ENCODE data around the gene BPIFB1. TPM values are rescaled to one million over a fixed set of nuclear protein-coding genes. Genes with fewer than 3 reads are reported as not detected.

BPIFB1 gene
- total and polyA plus RNA-seq, 3 experiments from 2014 or later, result not detected

DNA sequence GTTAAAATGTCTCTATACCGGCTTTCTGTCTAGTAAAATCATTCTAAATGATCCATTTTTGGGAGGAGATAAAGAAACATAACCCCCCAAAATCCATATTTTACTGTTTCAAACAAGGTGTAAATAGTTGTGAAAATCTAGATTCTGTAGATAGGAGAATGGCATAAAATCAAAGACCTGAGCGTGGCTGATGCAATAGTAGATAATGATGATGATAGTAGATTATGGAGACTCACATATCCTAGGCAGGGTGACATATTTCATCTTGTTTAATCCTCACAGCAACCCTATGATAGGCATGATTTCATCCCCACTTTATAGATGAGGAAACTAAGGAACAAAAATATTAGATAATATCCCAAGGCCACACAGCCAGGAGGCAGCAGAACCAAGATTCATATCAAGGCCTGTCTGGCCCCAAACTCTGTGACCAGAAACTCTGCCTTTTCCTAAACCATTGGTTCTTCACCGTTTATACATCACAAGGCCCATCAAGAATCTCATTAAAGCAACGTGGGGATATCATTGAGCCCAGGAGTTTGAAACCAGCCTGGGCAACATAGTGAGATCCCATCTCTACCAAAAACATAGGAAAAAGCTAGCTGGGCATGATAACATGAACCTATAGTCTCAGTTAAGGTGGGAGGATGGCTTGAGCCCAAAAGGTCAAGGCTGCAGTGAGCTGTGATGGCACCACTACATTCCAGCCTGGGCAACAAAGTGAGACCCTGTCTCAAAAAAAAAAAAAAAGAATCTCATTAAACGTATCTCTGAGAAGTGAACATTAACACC is 55.6 kb downstream of the BPIFB1 start:
- POLR2A ChIA-PET, result no interaction called here
- H3K27ac ChIP-seq (ENCODE audit: low read depth, low read length), result no peak overlapping the region
- CTCF ChIA-PET, result no interaction called here

DNA sequence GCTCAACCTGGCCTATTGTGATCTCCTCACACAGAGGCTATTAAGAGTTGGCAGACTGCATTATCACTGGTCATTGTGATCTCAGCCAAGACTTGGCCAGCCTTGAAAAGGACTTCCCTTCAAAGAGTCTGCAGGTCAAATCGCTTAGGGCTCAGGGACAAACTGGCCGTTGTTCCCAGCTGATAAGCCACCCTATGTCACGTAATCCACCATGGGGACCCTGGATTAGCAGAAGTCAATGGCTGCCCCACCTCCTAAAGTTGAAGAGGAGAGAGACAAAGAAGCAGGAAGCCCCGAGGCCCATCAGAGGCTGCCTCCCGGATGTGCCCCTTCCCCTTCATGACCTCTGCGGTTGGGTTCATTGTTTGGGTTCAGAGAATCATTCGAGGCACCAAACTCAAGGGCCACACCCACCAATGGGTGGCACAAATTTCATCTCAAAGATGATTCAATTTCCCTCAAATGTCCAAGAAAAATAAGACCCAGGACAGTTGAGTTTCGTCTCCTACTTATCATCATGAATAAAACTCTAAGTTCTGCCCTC is 56.6 kb downstream of the BPIFB1 start:
- Mint-ChIP-seq H3K4me3 (no peak overlapping the region), H3K4me1 (no peaks in the 10 kb centered on the region), H3K27ac (peak overlapping the region in 1 of 8 donors; percentile 63), H3K27me3 (peaks cover 0 to 8% of the 10 kb centered on the region in 2 donors), H3K9me3 (no peaks in the 10 kb centered on the region), H3K36me3 (no peaks in the 10 kb centered on the region)
- POLR2A ChIA-PET, result no interaction called here
- H3K36me3 ChIP-seq (ENCODE audit: insufficient read depth, low read length), result no peaks in the 10 kb centered on the region
- no peak overlapping the region for H3K4me3 ChIP-seq (ENCODE audit: low read length)
- H3K4me1 ChIP-seq (ENCODE audit: insufficient read depth, low read length), result no peaks in the 10 kb centered on the region
- H3K27ac ChIP-seq (ENCODE audit: low read depth, low read length), result no peak overlapping the region
- no peaks in the 10 kb centered on the region for H3K27me3 ChIP-seq (ENCODE audit: insufficient read depth, low read length, poor library complexity, severe bottlenecking)
- no peak for DNase-seq
- CTCF ChIA-PET, result no interaction called here
- H3K9me3 ChIP-seq (ENCODE audit: low read length), result no peaks in the 10 kb centered on the region

More for the DNA sequence above, 55.6 kb downstream of the BPIFB1 start:
- H3K4me3 ChIP-seq (ENCODE audit: low read length), result no peak overlapping the region
- no peak for DNase-seq
- H3K27ac Mint-ChIP-seq, result no peak overlapping the region
- no peaks in the 10 kb centered on the region for H3K27me3 ChIP-seq (ENCODE audit: insufficient read depth, low read length, poor library complexity, severe bottlenecking)
- no peaks in the 10 kb centered on the region for H3K36me3 ChIP-seq (ENCODE audit: insufficient read depth, low read length)
- no peaks in the 10 kb centered on the region for H3K4me1 Mint-ChIP-seq
- no peaks in the 10 kb centered on the region for H3K36me3 Mint-ChIP-seq
- H3K9me3 ChIP-seq (ENCODE audit: low read length), result no peaks in the 10 kb centered on the region
- no peaks in the 10 kb centered on the region for H3K4me1 ChIP-seq (ENCODE audit: insufficient read depth, low read length)
- peaks cover 0 to 1% (median 0%) of the 10 kb centered on the region in 5 donors for H3K9me3 Mint-ChIP-seq
- no peak overlapping the region for H3K4me3 Mint-ChIP-seq
- H3K27me3 Mint-ChIP-seq, result peaks cover 0 to 8% of the 10 kb centered on the region in 2 donors

DNA sequence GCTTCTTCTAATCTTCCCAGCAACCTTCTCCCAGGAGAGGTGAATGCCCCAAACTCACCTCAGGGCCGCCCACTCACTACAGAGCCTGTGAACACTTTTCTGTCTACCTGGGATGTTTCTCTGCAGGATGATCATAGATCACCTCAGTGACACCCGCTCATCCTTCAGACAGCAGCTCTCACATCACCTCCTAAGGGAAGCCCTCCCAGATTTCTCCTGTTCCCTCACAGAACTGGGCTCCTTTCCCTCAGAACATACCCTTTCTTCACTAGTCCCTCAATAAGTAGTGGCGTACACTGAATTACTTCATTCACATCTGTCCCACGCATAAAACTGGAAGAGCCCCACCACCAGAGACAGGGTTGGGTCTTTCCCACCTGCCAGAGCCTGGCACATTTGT is 60.5 kb downstream of the BPIFB1 start:
- CTCF ChIA-PET, result no interaction called here
- Mint-ChIP-seq H3K27me3 (peaks cover 0 to 4% of the 10 kb centered on the region in 2 donors), H3K36me3 (peaks cover 0 to 6% (median 0%) of the 10 kb centered on the region in 3 donors), H3K4me3 (no peak overlapping the region), H3K27ac (peak overlapping the region in 2 of 8 donors; percentile 21 to 73), H3K9me3 (no peaks in the 10 kb centered on the region), H3K4me1 (no peaks in the 10 kb centered on the region)
- Histone ChIP-seq H3K4me1 (ENCODE audit: insufficient read depth, low read length) (no peaks in the 10 kb centered on the region), H3K4me3 (ENCODE audit: low read length) (no peak overlapping the region), H3K27ac (ENCODE audit: low read depth, low read length) (no peak overlapping the region), H3K9me3 (ENCODE audit: low read length) (no peaks in the 10 kb centered on the region), H3K27me3 (ENCODE audit: insufficient read depth, low read length, poor library complexity, severe bottlenecking) (no peaks in the 10 kb centered on the region), H3K36me3 (ENCODE audit: insufficient read depth, low read length) (no peaks in the 10 kb centered on the region)
- DNase-seq, result no peak
- POLR2A ChIA-PET, result interaction anchor here (0.7 kb wide), 1 partner anchor 26 kb away, joined by 4 read pairs; no protein-coding TSS in a partner anchor

DNA sequence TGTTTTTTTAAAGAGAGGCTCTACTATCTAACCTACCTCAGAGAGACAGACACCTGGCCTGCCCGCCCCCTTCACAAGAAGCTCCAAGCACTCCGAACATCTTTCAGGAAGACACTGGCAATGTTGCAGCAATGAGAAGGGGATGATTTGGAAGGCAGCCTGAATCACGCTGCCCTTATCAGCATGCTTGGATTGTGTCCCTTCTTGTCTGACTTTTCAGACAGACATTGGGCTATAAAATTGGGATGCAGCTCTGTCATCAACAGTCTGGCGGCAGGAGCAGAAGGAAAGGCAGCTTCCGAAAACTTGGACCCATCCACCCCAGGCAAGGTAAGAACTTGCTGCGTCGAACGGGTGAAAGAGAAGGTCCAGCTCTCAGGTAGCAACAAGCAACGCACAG is 62.3 kb downstream of the BPIFB1 start:
- Histone ChIP-seq H3K4me3 (ENCODE audit: low read length) (no peak overlapping the region), H3K9me3 (ENCODE audit: low read length) (no peaks in the 10 kb centered on the region), H3K27me3 (ENCODE audit: insufficient read depth, low read length, poor library complexity, severe bottlenecking) (no peaks in the 10 kb centered on the region), H3K36me3 (ENCODE audit: insufficient read depth, low read length) (no peaks in the 10 kb centered on the region), H3K27ac (ENCODE audit: low read depth, low read length) (no peak overlapping the region), H3K4me1 (ENCODE audit: insufficient read depth, low read length) (no peaks in the 10 kb centered on the region)
- no peak overlapping the region for H3K27ac Mint-ChIP-seq
- no peak for DNase-seq
- ChIA-PET CTCF (no interaction called here), POLR2A (no interaction called here)
- peaks cover 0 to 6% (median 2%) of the 10 kb centered on the region in 3 donors for H3K4me1 Mint-ChIP-seq
- peaks cover 0 to 21% (median 2%) of the 10 kb centered on the region in 3 donors for H3K36me3 Mint-ChIP-seq
- H3K4me3 Mint-ChIP-seq, result no peak overlapping the region
- no peaks in the 10 kb centered on the region for H3K9me3 Mint-ChIP-seq
- H3K27me3 Mint-ChIP-seq, result peaks cover 0 to 4% of the 10 kb centered on the region in 2 donors

DNA sequence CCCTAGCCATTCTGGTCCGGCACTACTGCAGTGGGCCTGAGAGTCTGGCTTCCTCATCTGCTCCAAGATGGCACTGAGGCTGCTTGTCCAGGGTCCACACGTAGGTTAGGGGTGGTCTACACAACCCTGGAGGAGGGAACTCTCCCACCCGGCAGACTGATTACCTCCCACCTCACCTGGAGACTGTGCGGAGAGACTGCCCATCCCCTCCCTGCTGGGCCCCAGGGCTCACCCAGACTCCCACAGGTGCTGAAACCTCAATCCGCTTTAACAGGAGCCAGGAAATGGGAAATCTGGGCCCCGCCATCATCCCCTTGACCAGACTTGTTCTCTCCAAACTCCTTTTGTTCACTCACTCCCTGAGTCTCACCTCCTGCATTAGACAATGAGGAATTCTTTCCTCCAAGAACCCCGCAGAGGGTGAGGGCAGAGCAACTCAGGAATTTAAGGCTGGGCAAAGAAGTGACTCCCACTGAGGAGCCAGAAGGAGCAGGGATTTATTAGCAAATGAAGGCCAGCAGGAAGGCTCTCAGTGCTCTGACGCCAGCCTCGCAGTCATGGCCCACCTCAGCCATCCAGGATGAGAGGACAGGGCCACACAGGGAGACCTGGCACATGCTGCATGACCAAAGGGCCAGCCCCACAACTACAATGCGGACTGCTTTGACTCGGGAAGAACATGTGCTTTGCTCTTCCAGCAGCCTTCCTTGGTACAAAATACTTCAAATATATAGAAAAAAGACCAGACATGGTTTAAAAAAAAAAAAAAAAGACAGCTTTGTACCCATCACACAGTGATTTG is 65.3 kb downstream of the BPIFB1 start:
- Histone ChIP-seq H3K36me3 (ENCODE audit: insufficient read depth, low read length) (peaks cover 4% of the 10 kb centered on the region), H3K4me3 (ENCODE audit: low read length) (no peak overlapping the region), H3K9me3 (ENCODE audit: low read length) (no peaks in the 10 kb centered on the region), H3K27me3 (ENCODE audit: insufficient read depth, low read length, poor library complexity, severe bottlenecking) (no peaks in the 10 kb centered on the region), H3K27ac (ENCODE audit: low read depth, low read length) (no peak overlapping the region), H3K4me1 (ENCODE audit: insufficient read depth, low read length) (no peaks in the 10 kb centered on the region)
- CTCF ChIA-PET, result no interaction called here
- no peak for DNase-seq
- POLR2A ChIA-PET, result no interaction called here
- Mint-ChIP-seq H3K4me3 (no peak overlapping the region), H3K36me3 (peaks cover 0 to 42% (median 4%) of the 10 kb centered on the region in 3 donors), H3K9me3 (no peaks in the 10 kb centered on the region), H3K4me1 (peaks cover 0 to 11% (median 5%) of the 10 kb centered on the region in 3 donors), H3K27me3 (no peaks in the 10 kb centered on the region), H3K27ac (no peak overlapping the region)

DNA sequence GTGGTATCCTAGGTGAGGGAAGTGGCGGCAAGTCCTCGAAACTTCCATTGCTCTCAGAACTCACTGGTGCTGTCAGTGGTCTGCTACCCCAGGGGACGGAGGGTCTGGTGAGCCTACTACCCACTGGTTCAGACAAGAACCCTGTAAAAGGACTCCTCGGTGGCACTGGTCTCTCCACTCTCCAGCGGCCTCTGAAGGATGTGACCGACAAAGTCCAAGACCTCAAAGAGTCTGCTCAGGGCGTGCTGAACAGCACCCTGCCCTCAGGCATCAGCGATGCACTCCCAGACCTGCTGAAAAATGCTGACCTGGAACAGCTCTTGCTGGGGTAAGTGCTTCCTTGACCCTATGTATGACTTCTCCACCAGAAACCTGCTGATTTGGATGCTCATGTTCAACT is 66.5 kb downstream of the BPIFB1 start:
- Mint-ChIP-seq H3K4me3 (no peak overlapping the region), H3K36me3 (peaks cover 4 to 53% (median 9%) of the 10 kb centered on the region in 3 donors), H3K27me3 (no peaks in the 10 kb centered on the region), H3K4me1 (peaks cover 0 to 11% (median 5%) of the 10 kb centered on the region in 3 donors), H3K27ac (peak overlapping the region in 5 of 8 donors; percentile 76 to 97 (median 87)), H3K9me3 (no peaks in the 10 kb centered on the region)
- CTCF ChIA-PET, result no interaction called here
- Histone ChIP-seq H3K9me3 (ENCODE audit: low read length) (no peaks in the 10 kb centered on the region), H3K4me3 (ENCODE audit: low read length) (no peak overlapping the region), H3K36me3 (ENCODE audit: insufficient read depth, low read length) (peaks cover 4% of the 10 kb centered on the region), H3K4me1 (ENCODE audit: insufficient read depth, low read length) (no peaks in the 10 kb centered on the region), H3K27ac (ENCODE audit: low read depth, low read length) (no peak overlapping the region), H3K27me3 (ENCODE audit: insufficient read depth, low read length, poor library complexity, severe bottlenecking) (no peaks in the 10 kb centered on the region)
- POLR2A ChIA-PET, result no interaction called here
- DNase-seq, result no peak

DNA sequence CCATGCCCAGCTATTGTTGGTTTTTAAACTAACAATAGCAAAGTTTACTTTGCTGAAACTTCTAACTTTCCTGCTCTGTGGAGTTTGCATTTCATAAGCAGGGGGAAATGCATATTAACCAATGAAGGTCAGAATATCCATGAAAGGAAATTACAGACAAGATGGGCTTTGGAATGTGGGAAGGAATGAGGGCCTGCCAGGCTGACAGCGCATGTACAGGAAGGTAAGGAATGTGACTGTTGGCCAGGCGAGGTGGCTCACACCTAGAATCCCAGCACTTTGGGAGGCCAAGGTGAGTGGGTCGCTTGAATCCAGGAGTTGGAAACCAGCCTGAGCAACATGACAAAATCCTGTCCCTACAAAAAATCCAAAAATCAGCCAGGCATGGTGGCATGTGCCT is 68.7 kb downstream of the BPIFB1 start:
- Mint-ChIP-seq H3K4me1 (peaks cover 0 to 11% (median 5%) of the 10 kb centered on the region in 3 donors), H3K27me3 (no peaks in the 10 kb centered on the region), H3K9me3 (no peaks in the 10 kb centered on the region), H3K4me3 (no peak overlapping the region), H3K36me3 (peaks cover 8 to 68% (median 11%) of the 10 kb centered on the region in 3 donors), H3K27ac (peak overlapping the region in 7 of 8 donors; percentile 70 to 97 (median 82))
- CTCF ChIA-PET, result no interaction called here
- Histone ChIP-seq H3K27ac (ENCODE audit: low read depth, low read length) (no peak overlapping the region), H3K27me3 (ENCODE audit: insufficient read depth, low read length, poor library complexity, severe bottlenecking) (no peaks in the 10 kb centered on the region), H3K4me3 (ENCODE audit: low read length) (no peak overlapping the region), H3K9me3 (ENCODE audit: low read length) (no peaks in the 10 kb centered on the region), H3K4me1 (ENCODE audit: insufficient read depth, low read length) (no peaks in the 10 kb centered on the region), H3K36me3 (ENCODE audit: insufficient read depth, low read length) (peaks cover 4% of the 10 kb centered on the region)
- DNase-seq, result no peak
- POLR2A ChIA-PET, result no interaction called here

Data from CD8-positive, alpha-beta memory T cell (primary cell).